PC-9 (cell line): ENCODE data around the gene VAC14.

ENCODE experiments used
- CTCF ChIP-seq: fragments of 200-600 bp; sonication (generic); conservative IDR thresholded peaks from 2 replicates; pipeline ENCODE4 v1.6.1; 2017; ENCODE audit warnings: mixed run types, antibody characterized with exemption, mild to moderate bottlenecking, moderate library complexity
- EZH2 ChIP-seq: fragments of 200-600 bp; sonication (generic); IDR thresholded peaks from 2 replicates; pipeline ENCODE4 v1.8.0; 2017; ENCODE audit warnings: antibody characterized with exemption, low read depth

DNA sequence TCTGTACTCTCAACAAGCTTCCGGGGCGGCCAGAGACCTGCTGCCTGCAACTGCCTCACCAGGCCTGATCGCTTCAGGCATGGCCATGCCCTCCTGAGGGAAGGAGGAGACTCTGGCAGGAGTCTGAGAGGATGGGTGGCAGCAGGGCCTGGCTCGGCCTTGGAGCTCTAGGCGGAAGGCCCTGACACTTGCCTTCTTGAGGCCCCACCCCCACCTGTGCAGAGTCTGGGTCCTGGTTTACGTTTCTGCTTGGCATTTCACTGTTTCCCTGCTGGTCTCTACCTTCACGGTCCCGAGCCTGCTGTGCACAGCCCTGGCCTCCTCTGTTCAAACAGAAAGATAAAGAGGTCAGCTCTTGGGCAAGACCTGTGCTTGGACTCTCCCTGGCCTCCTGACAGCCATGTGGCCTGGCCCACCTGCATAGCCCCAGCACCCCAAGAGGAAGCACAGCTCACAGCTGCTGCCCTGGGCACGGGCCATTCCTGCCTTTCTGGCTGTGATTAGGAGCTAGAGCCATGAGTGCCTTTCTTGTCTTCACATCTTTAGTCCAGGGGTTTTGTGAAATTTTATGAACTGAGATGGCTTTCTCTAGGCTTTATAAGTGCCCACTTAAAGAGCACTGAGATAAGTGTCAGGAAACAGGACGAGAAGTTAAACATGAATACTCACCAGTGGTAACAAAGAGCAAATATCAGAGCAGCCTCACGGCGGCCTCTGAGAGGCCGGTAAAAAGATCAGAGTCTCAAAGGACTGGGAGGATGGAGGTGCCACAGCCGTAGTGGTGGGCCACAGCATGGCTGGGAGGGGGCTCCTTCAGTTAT lies 89.5 kb downstream of the VAC14 start:
- TF ChIP-seq CTCF (no peak), EZH2 (no peak)
